Upper lobe of right lung (tissue), 1 donor: ENCODE results near the gene GCNA. TPM values are rescaled to one million over a fixed set of nuclear protein-coding genes. Genes with fewer than 3 reads are reported as not detected.
"Not testable (repeated sequence)": the region's sequence is repeated elsewhere in the genome, so short reads cannot be mapped to it uniquely, and the experiment has no call there.

ENCODE experiments used
- ATAC-seq: fragments of 200-7000 bp; cut with Tn5 transposase; one replicate; pipeline ENCODE4 v1.9.1; 2020; ENCODE audit warnings: mild to moderate bottlenecking, moderate library complexity
- DNase-seq: peaks from one replicate; pipeline ENCODE4 v3.0.0-alpha.2; 2020
- H3K27ac ChIP-seq: fragments of 200-600 bp; one replicate; pipeline ENCODE4 v1.8.0; 2022
- H3K27me3 ChIP-seq: fragments of 200-600 bp; one replicate; pipeline ENCODE4 v1.8.0; 2022; ENCODE audit warnings: mild to moderate bottlenecking
- H3K36me3 ChIP-seq: fragments of 200-600 bp; one replicate; pipeline ENCODE4 v1.8.0; 2022
- H3K4me1 ChIP-seq: fragments of 200-600 bp; one replicate; pipeline ENCODE4 v1.8.0; 2022
- H3K4me3 ChIP-seq: fragments of 200-600 bp; one replicate; pipeline ENCODE4 v1.8.0; 2022; ENCODE audit warnings: mild to moderate bottlenecking
- H3K9me3 ChIP-seq: fragments of 200-600 bp; one replicate; pipeline ENCODE4 v1.8.0; 2022
- intact Hi-C: fragments of 100-400 bp; cut with DNase I; formaldehyde crosslinking; loops from one replicate; pipeline ENCODE4 v1.11.0; 2022
- total RNA-seq: library from RNA; stranded (reverse); fragmentation: NEBNext Ultra II Directional; extraction: Animal tissue kit (Norgen Biotek cat#: 25700); gene quantifications from one replicate; pipeline ENCODE4 v1.2.1, GENCODE V29; 2021
- TF ChIP-seq, protein P1 (sequence below): fragments of 200-600 bp; IDR thresholded peaks from one replicate; pipeline ENCODE4 v1.8.0; 2022; ENCODE audit warnings: antibody characterized with exemption
- donor health status: DM: no; HTN: yes; CAD: no; lungs with severe emphysema.

Gene GCNA
- total RNA-seq, 1 donor from 2014 or later = 3.4 TPM

DNA sequence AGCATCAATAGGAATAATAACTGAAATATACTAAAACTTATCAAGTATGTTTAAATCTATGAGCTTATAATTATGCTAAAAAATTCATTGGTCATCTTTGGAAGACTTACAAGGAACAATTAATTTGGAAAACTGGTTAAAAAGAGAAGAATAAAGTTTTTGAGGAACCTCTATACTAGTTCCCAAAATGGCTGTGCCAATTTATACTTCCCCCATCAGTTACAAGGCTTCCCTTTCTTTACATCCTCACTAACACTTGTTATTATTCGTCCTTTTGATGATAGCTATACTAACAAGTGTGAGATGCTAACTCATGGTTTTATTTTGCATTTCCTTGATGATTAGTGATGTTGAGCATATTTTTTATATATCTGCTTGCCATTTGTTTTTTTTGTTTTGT, 28.3 kb upstream of the GCNA start:
- Histone ChIP-seq H3K36me3 (peaks cover 46% of the 10 kb centered on the region), H3K9me3 (no peaks in the 10 kb centered on the region), H3K4me3 (no peak overlapping the region), H3K4me1 (no peaks in the 10 kb centered on the region), H3K27me3 (no peaks in the 10 kb centered on the region), H3K27ac (no peak overlapping the region)
- ATAC-seq = no peak
- intact Hi-C loops = no loop called here
- DNase-seq = no peak
- TF ChIP-seq, protein P1, sequence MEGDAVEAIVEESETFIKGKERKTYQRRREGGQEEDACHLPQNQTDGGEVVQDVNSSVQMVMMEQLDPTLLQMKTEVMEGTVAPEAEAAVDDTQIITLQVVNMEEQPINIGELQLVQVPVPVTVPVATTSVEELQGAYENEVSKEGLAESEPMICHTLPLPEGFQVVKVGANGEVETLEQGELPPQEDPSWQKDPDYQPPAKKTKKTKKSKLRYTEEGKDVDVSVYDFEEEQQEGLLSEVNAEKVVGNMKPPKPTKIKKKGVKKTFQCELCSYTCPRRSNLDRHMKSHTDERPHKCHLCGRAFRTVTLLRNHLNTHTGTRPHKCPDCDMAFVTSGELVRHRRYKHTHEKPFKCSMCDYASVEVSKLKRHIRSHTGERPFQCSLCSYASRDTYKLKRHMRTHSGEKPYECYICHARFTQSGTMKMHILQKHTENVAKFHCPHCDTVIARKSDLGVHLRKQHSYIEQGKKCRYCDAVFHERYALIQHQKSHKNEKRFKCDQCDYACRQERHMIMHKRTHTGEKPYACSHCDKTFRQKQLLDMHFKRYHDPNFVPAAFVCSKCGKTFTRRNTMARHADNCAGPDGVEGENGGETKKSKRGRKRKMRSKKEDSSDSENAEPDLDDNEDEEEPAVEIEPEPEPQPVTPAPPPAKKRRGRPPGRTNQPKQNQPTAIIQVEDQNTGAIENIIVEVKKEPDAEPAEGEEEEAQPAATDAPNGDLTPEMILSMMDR = no peak

GRCh38 chrX:71550578-71550977, 27.7 kb upstream of the GCNA start:
- no peak overlapping the region for H3K4me3 ChIP-seq
- DNase-seq (no peak), ATAC-seq (no peak)
- no peaks in the 10 kb centered on the region for H3K9me3 ChIP-seq
- H3K27me3 ChIP-seq = no peaks in the 10 kb centered on the region
- intact Hi-C loops = no loop called here
- no peak overlapping the region for H3K27ac ChIP-seq
- TF ChIP-seq, protein P1 = no peak
- no peaks in the 10 kb centered on the region for H3K4me1 ChIP-seq
- peaks cover 46% of the 10 kb centered on the region for H3K36me3 ChIP-seq

- no peak for ATAC-seq
- H3K9me3 ChIP-seq = no peaks in the 10 kb centered on the region
- H3K36me3 ChIP-seq = peaks cover 64% of the 10 kb centered on the region
- H3K27ac ChIP-seq = no peak overlapping the region
- intact Hi-C loops = no loop called here
- TF ChIP-seq, protein P1 = no peak
- H3K4me1 ChIP-seq = no peaks in the 10 kb centered on the region
- DNase-seq = no peak
- H3K27me3 ChIP-seq = no peaks in the 10 kb centered on the region
- no peak overlapping the region for H3K4me3 ChIP-seq
Measured at GRCh38 chrX:71556036-71556435, 22.2 kb upstream of the GCNA start.

GRCh38 chrX:71558920-71559319, 19.3 kb upstream of the GCNA start:
- TF ChIP-seq, protein P1 = no peak
- H3K9me3 ChIP-seq = no peaks in the 10 kb centered on the region
- no peak overlapping the region for H3K4me3 ChIP-seq
- H3K4me1 ChIP-seq = no peaks in the 10 kb centered on the region
- intact Hi-C loops = no loop called here
- H3K36me3 ChIP-seq = peaks cover 90% of the 10 kb centered on the region
- H3K27ac ChIP-seq = no peak overlapping the region
- ATAC-seq (no peak), DNase-seq (no peak)
- H3K27me3 ChIP-seq = no peaks in the 10 kb centered on the region

GRCh38 chrX:71559773-71560172, 18.5 kb upstream of the GCNA start:
- H3K27ac ChIP-seq, H3K9me3 ChIP-seq, DNase-seq, ATAC-seq, H3K4me3 ChIP-seq, H3K27me3 ChIP-seq, H3K4me1 ChIP-seq: not testable (repeated sequence)
- intact Hi-C loops = loop anchor here (10.0 kb wide), 1 partner anchor 155 kb away; no protein-coding TSS in a partner anchor
- peaks cover 90% of the 10 kb centered on the region for H3K36me3 ChIP-seq

- TF ChIP-seq, protein P1 = no peak
- no peaks in the 10 kb centered on the region for H3K4me1 ChIP-seq
- ATAC-seq (no peak), DNase-seq (no peak)
- H3K4me3 ChIP-seq = no peak overlapping the region
- no peaks in the 10 kb centered on the region for H3K27me3 ChIP-seq
- no peaks in the 10 kb centered on the region for H3K9me3 ChIP-seq
- intact Hi-C loops = loop anchor here (10.0 kb wide), 1 partner anchor 159 kb away; no protein-coding TSS in a partner anchor
- H3K36me3 ChIP-seq = peaks cover 98% of the 10 kb centered on the region
- no peak overlapping the region for H3K27ac ChIP-seq
Measured at GRCh38 chrX:71563921-71564320, 14.3 kb upstream of the GCNA start.
